Vagina (tissue), 2 donors: ENCODE results near the gene LILRB3.
"Not testable (repeated sequence)": the region's sequence is repeated elsewhere in the genome, so short reads cannot be mapped to it uniquely, and the experiment has no call there.

Source experiments
- POLR2A ChIP-seq, 2 donors: fragments of 450-650 bp; IDR thresholded peaks; one replicate each; pipeline ENCODE4 v1.6.1; 2017; ENCODE audit warnings: antibody characterized with exemption in 2 of 2, mild to moderate bottlenecking in 2 of 2, moderate library complexity in 2 of 2
- POLR2AphosphoS5 ChIP-seq, 2 donors: sonication (generic); formaldehyde crosslinking; IDR thresholded peaks; one replicate each; pipeline ENCODE4 v1.9.0; 2017; ENCODE audit warnings: antibody characterized with exemption in 2 of 2, mild to moderate bottlenecking in 2 of 2, low read depth in 1 of 2; ENCODE audit not compliant: insufficient read depth in 1 of 2
- TF ChIP-seq, protein P1 (sequence below), 3 experiments: fragments of 450-650 bp in 2 of 3; fragments of 200-600 bp in 1 of 3; sonication (generic) in 1 of 3; IDR thresholded peaks; one replicate each; pipeline ENCODE4 v1.5.1; 2017 to 2019; ENCODE audit warnings: antibody characterized with exemption in 3 of 3, mild to moderate bottlenecking in 2 of 3, moderate library complexity in 2 of 3

DNA sequence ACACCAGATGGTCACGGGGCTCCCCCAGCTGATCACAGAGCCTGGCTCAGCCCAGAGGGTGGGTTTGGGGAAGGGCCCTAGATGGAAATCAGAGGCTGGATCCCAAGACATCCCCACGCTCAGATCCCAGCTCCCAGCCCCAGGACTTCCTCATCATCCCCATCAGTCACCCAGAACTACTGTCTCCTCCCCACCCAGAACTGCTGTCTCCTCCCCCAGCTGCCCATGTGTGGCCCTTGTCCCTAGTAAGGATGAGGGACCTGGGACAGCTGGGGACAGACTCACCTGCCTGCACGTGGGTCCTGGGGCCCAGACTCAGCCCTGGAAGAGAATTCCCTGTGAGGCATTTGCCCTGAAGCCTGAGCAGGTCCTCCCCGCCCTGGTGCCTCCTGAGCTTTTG is 19.4 kb upstream of the LILRB3 start:
- TF ChIP-seq, protein P1, sequence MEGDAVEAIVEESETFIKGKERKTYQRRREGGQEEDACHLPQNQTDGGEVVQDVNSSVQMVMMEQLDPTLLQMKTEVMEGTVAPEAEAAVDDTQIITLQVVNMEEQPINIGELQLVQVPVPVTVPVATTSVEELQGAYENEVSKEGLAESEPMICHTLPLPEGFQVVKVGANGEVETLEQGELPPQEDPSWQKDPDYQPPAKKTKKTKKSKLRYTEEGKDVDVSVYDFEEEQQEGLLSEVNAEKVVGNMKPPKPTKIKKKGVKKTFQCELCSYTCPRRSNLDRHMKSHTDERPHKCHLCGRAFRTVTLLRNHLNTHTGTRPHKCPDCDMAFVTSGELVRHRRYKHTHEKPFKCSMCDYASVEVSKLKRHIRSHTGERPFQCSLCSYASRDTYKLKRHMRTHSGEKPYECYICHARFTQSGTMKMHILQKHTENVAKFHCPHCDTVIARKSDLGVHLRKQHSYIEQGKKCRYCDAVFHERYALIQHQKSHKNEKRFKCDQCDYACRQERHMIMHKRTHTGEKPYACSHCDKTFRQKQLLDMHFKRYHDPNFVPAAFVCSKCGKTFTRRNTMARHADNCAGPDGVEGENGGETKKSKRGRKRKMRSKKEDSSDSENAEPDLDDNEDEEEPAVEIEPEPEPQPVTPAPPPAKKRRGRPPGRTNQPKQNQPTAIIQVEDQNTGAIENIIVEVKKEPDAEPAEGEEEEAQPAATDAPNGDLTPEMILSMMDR (IDR thresholded peaks at IDR 0.05), result not testable (repeated sequence)
- not testable (repeated sequence) for TF ChIP-seq POLR2AphosphoS5 (IDR thresholded peaks at IDR 0.05; ENCODE audit: insufficient read depth in 1 of 2, low read depth in 1 of 2); POLR2A (IDR thresholded peaks at IDR 0.05)
